Embryonic facial prominence (tissue), 1 donor: ENCODE measurements around the gene P4HA2.
"Not testable (repeated sequence)": the region's sequence is repeated elsewhere in the genome, so short reads cannot be mapped to it uniquely, and the experiment has no call there.

Source experiments
- DNase-seq: peaks from one replicate; pipeline ENCODE4 v3.0.0-alpha.2; 2016; ENCODE audit errors: extremely low spot score

Gene P4HA2

DNA sequence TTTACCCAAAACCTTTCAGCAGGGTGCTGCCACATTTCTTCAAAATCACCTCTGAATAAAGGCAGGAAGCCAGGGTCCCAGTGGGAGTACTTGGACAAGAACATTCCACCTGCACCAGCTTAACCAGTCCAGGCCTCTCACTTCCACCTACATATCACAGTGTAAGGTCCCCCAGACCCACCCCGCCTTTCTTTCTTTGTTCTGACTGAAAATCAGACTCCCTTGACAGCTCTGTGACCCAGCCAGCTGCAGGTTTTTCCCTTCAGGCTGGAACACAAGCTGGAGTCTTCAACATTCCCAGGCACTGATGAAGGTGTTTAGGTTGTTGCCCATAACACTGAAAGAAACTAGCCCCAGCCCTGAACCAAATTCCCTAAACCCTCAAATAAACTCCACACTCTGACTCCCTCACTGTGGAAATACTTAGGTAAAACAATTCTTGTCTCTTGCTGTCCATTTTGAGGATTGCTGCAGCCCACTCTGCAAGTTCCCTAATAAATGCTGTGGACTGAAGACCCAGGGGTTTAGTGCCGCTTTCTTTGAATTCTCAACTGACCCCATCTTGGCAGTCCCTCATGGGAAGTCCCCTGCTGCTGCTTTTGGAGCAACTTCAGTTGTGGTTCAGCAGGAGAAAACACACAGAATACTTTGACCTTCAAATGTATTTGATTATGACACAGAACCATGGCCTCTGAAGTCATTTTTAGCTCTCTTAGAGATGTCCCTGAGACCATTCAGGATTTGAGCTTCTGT lies 24.8 kb downstream of the P4HA2 start:
- DNase-seq = no peak

DNA sequence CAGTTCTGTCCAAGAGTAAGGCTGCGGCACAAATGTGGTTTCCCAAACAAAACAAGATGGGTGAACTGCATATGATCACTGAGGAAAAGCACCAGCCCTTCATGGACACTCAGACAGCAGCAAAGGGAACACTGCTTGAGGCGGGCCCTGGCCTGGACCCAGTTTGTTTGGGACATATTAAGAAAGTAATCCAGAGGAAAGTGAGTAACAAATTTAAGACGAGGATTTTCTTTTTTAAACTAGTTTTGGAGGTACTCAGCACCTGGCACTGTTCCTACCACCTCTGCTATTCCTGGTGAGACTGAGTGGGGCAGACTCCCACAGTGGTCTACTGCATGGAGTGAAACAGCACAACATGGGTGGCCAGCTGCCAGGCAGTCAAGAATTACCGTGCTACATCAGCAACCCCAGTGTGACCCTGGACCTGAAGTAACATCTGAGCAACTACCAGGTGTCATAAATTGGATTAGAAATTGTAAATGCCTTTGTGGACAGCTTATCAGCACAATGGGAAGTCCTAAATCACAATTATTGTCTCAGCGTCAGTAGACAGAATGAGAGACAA lies 28.5 kb downstream of the P4HA2 start:
- DNase-seq = no peak

DNA sequence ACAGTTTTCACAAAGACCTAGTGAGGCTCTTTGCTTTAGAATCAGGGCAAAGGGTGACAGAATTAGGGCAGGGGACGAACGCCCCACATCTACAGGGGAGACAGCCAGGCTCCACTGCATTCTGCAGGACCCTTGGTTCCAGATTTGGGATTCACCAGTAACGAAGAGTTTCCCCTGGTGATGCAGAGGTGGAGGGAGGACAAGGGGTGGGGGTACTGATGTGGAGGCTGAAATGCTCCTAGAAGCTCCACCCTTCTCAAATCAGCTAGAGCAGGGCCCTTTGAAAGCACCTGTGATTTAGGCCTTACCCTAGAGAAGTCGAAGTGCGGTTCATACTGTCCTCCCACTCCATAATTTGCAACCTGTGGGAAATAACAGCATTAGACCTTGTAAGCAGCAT lies 29.1 kb downstream of the P4HA2 start:
- no peak for DNase-seq

DNA sequence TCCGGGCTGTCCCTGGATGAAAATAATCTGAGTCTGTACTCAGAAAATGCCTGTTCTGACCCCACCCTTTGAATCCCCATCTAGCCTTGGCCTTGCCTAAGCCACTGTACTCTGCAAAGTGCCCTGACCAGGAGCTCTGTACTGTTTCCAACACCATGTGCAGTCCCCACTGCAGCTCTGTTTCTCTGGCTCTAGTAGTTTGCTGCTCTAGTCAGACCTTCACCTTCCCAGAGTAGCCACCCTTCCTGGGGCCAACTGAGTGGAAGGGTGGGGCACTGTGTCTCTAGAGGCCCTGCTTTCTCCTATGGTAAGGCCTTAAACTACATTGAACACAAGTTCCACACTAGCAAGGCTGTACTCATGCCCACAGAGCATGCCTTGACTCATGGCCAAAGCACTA lies 31.9 kb downstream of the P4HA2 start:
- DNase-seq = no peak

DNA sequence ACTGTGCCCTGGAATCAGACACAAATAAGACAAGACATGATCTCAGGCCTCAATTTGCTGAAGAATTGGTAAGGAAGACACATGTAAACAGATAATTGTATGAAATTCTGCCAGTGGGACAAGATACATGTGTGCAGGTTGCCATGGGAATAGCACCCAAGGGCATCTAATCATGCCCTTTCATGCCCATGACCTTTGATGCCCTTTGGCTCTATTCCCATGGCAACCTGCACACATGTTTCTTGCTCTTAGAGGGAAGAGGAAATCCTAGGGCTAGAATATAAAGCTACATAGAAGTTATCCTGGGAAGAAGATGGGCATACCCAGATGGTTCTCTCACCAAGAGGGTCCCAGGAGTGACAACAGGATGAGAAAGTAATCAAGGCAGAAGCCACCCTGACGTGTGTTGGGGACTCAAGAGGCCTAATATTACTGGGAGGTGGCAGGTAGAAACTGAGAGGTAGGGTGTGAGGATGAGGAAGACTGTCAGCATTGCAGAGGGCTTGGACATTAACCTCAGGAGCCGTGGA lies 34.4 kb downstream of the P4HA2 start:
- DNase-seq = no peak

DNA sequence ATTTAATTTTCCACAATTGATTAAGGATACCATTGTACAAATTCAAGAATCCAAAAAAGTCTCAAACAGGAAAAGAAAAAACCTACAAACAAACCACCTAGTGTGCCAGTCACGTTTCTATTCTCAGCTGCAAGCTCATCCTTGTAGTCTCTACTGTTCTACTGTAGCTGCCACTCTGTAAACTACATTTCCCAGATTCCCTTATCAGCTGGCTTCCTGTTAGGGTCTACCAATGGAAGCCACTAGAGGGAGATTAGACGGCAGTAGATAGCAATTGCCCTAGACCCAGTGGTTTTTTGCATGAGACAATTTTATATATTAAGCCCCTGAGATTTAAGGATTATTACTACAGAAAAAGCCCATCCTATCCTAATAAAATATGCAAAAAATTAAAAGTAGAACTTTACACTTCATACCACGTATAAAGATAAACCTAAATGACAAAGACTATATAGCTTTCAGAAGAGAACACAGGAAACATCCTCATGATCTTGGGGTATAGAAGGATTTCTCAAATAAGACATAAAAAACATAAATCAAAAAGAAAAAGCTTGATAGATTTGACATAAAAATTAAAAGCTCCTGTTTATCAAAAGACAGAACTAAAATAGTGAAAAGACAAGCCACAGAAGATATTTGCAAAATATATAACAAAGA lies 37.4 kb downstream of the P4HA2 start:
- DNase-seq = peak; percentile 72

DNA sequence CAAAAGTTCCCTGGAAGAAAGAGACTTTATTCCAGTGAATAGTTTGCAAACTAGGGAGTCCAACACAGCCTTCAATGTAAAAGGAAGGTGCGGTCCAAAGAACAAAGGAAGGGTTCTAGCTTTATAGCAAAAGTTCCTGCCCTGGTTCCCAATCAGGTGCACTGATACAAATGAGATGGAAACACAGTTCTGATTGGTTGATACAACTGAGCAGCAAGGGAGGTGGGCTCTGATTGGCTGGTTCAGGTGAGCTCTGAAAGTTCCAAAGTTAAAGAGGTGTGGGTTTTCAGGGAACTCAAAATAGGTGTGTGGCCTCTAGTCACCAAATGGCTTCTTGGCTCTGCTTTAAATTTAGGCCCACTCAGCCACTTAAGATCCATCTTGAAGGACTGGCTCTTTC lies 43.1 kb downstream of the P4HA2 start:
- no peak for DNase-seq

DNA sequence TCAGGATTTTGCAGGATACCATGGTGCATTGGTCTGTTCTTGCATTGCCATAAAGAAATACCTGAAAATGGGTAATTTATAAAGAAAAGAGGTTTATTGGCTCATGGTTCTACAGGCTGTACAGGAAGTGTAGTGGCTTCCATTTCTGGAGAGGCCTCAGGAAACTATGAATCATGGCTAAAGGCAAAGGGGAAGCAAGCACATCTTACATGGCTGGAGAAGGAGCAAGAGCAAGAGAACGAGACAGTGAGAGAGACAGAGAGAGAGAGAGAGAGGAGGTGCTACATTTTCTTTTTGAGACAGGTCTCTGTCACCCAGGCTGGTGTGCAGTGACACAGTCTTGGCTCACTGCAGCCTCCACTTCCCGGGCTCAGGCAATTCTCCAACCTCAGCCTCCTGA lies 43.9 kb downstream of the P4HA2 start:
- no peak for DNase-seq

DNA sequence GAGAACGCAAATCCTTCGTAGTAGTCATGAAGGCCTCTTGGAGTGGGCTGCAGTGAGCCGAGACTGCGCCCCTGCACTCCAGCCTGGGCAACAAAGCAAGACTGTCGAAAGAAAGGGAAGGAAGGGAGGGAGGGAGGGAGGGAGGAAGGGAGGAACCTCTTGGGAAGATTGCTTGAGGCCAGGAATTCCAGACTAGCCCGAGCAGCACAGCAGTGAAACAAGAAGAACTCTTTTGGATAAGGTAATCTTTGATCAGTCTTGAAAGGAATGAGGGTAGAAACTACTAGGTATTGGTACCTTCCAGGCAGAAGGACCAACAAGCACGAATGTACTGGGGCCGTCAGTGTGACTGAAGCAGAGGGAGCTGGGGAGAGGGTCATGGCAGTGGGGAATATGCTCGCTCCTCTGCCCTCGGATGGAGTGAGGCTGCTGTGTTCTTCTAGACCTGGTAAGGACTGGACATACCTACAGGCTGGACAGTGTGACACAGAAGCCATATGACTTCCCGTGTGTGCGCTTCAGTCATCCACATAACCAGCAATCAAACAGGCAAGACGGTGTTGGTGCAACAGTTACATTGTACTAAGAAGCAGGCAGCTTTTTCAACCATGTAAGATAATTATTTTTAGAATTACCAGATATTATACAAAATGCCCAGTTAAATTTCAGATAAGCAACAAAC lies 45.2 kb downstream of the P4HA2 start:
- no peak for DNase-seq

DNA sequence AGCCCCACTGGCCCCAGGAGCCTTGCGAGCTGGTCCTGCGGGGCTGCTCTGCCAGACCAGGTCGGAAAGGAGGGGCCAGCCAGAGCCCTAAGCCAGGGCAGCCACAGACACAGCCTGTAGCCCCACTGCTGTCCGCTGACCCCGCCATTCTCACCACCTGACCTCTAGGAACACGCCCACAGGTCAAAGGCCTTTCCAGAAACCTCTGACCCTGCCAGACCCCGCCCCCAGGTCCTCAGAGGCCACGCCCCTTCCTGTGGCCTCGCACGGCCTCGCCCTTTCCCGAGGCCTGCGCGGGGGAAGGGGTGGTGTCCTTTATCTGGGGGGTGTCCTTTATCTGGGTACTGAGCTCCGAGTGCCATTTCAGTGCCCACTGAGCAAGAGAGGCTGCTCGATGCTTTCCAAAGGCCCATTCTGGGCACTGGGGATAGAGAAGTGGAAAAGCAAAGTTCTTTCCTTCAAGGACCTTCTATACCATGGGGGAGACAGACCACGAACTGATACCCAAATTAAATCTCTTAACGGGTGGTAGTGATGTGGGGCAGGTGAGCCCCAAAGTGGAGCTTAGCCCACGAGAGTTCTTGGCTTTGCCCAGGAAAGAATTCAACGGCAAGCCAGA lies 46.5 kb downstream of the P4HA2 start:
- DNase-seq = no peak

DNA sequence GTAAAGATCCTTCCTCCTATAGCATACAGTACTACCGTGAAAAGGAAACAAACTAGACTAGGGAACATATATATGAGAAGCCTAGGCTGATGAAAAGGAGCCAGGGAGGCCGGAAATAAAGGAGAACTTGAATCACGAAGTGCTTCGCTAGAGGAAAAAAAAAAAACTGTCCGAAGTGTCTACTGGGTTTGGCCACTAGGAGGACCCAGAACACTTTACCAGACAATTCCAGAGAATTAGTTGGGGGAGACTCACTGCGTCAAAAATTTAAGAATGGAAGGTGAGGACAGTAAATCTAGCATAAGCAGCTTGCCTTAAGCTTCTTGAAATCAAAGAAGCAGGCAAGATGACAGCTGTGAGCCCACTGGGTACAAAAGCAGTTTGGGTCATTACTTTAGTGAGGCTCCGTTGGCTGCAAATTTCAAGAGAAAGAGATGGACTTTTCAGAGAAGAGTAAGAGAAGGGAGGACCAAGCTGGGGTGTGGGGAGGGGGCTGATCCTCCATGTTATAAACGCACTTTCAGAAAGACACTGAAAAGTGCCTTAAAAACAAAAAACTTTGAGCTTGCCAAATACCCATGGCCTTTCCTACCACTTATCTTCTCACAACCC lies 47.4 kb downstream of the P4HA2 start:
- no peak for DNase-seq

DNA sequence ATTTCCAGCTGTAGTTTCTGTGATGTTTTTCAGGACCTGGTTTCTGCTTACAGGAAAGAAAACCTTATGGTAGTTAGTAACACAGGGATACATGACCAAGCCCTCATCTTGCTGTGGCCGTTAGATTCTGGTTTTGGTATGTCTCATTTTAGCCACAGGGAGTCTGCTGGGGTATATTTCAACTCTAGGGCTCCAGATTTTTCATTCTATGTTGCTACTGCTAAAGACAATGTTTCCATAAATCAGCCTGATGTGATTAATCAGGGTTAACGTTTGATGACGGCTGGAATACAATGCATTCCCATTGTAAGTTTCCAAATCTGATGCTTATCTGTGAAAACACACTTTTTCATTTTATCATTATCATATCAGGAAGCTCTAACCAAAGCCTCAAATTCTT lies 48.2 kb downstream of the P4HA2 start:
- no peak for DNase-seq

DNA sequence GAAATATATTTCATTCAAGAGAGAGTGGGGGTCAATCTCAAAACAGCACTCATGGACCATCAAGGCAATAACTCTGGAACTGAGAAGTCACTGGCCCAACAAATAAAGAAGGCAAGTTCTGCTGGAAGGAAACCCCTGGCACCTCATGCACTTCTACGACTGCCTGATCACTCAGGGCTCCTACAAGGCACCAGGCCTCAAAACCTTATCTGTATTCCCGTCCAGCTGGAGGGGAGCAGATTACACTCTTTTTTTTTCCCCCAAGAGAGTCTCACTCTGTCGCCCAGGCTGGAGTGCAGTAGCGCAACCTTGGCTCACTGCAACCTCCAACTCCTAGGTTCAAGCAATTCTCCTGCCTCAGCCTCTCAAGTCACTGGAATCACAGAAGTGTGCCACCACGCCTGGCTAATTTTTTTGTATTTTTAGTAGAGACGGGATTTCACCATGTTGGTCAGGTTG lies 49.9 kb downstream of the P4HA2 start:
- DNase-seq = no peak

DNA sequence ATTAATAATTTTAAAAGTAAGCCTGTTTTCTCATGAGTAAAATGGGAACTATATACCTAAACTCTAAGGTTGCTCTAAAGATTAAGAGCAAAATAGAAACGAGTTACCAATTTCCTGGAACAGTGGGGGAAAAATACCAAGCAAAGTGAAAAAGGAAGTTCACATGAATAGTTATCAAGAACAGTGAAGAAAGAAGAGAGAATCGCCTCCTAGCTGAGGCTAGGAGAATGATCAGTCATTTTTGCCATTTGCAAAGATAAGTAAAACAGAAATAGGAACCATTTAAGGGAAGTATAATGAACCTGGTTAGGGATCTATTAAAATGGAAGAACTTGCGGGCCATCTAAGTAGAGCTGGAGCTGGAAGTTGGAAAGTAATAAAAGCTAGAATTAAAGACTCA lies 50.7 kb downstream of the P4HA2 start:
- DNase-seq = no peak

DNA sequence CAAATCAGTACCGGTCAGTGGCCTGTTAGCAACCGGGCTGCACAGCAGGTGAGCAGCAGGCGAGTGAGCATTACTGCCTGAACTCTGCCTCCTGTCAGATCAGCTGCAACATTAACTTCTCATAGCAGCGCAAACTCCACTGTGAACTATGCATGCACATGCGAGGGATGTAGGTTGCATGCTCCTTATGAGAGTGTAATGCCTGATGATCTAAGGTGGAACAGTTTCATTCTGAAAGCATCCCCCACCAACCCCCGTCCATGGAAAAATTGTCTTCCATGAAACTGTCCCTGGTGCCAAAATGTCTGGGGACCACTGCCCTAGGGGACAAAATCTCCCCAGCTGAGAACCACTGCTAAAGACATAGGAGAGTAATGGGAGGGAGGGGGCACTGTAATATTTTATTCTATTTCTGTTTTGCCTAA lies 51.1 kb downstream of the P4HA2 start:
- DNase-seq = no peak

DNA sequence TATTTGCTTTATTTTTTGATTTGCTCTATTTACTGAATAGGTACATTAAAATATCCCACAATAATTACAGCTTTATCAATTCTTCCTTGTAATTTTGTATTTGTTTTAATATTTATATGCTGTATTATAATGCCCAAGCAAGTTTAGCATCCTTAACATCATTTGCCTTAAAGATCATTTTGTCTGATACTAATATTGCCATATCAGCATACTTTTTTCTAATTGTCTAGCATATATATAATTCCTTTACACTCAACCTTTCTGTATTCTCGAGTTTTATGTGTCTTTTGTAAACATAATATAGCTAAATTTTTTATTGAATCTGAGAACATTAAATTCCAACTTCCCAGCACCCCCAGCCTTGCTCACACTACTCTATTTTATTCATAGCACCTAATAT lies 64.7 kb downstream of the P4HA2 start:
- no peak for DNase-seq

DNA sequence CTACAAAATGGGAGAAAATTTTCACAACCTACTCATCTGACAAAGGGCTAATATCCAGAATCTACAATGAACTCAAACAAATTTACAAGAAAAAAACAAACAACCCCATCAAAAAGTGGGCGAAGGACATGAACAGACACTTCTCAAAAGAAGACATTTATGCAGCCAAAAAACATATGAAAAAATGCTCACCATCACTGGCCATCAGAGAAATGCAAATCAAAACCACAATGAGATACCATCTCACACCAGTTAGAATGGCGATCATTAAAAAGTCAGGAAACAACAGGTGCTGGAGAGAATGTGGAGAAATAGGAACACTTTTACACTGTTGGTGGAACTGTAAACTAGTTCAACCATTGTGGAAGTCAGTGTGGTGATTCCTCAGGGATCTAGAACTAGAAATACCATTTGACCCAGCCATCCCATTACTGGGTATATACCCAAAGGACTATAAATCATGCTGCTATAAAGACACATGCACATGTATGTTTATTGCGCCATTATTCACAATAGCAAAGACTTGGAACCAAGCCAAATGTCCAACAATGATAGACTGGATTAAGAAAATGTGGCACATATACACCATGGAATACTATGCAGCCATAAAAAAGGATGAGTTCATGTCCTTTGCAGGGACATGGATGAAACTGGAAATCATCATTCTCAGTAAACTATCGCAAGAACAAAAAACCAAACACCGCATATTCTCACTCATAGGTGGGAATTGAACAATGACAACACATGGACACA lies 65.9 kb downstream of the P4HA2 start:
- not testable (repeated sequence) for DNase-seq

DNA sequence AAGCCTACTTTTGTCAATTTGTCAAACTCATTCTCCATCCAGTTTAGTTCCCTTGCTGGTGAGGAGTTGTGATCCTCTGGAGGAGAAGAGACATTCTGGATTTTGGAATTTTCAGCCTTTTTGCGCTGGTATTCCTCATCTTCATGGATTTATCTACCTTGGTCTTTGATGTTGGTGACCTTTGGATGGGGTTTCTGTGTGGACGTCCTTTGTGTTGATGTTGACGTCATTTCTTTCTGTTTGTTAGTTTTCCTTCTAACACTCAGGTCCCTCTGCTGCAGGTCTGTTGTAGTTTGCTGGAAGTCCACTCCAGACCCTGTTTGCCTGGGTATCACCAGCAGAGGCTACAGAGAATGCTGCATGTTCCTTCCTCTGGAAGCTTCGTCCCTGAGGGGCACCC lies 71.2 kb downstream of the P4HA2 start:
- no peak for DNase-seq

DNA sequence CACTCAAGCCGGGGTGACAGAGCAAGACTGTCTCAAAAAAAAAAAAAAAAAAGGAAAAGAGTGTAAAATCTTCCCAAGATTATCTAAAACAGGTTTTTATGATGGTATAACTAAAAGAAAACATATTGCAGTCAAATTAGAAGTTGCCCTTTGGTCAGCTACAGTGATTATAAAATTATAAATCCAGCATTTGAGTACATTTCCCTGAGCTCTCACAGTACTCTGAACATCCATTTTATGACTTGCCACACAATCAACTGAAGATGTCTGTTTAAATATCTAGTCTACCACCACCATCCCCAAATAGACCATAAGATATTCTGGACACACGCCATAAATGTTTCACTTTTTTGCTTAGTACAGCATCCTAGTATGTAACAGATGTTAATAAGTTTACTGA lies 77.1 kb downstream of the P4HA2 start:
- DNase-seq = no peak

DNA sequence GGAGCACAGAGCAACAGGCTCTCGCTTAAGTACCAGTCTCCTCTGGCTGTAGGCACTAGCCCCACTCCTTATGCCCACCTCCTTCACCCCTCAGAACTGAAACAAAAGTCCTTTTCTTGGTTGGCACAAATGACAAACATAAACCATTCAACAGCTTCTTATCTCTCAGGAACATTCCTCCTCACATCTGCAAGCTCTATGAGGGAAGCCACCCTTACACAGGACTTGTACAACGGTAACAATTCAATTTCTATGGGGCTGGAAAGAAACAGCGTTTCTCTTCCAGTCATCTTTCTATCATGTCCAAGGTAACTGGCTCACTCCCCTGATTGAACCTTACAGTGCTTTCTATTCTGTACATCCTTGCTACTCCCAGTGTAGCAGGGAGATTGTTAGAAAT lies 80.0 kb downstream of the P4HA2 start:
- no peak for DNase-seq

DNA sequence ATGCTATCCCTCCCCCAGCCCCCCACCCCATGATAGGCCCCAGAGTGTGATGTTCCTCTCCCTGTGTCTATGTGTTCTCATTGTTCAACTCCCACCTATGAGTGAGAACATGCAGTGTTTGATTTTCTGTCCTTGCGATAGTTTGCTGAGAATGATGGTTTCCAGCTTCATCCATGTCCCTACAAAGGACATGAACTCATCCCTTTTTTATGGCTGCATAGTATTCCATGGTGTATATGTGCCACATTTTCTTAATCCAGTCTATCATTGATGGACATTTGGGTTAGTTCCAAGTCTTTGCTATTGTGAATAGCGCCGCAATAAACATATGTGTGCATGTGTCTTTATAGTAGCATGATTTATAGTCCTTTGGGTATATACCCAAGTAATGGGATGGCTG lies 82.3 kb downstream of the P4HA2 start:
- not testable (repeated sequence) for DNase-seq
